HG03460 (cell line): Measurements from ENCODE around the gene MFAP5.
"Not testable (repeated sequence)": the region's sequence is repeated elsewhere in the genome, so short reads cannot be mapped to it uniquely, and the experiment has no call there.

Experiments used
- ATAC-seq: cut with Tn5 transposase; IDR thresholded peaks from one replicate; pipeline ENCODE4 v1.9.1; 2021; ENCODE audit not compliant: unreplicated experiment

The MFAP5 gene

DNA sequence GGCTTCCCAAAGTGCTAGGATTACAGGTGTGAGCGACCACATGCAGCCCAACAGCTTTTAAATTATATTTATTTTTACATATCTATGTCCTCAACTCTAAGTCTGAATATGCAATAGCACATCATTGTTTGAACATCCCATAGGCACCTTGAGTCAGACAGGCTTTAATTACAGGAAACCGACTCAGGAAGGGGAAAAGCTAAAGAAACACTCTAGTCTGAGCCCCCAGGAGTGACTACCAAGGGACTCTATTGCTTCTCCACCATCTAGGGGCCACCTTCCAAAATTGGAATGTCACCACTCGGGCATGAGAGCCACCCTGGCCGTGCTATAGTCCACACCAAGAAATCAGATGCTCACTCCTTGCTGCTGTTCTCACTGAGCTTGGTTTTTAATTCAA, 14.0 kb upstream of the MFAP5 start:
- no peak for ATAC-seq

DNA sequence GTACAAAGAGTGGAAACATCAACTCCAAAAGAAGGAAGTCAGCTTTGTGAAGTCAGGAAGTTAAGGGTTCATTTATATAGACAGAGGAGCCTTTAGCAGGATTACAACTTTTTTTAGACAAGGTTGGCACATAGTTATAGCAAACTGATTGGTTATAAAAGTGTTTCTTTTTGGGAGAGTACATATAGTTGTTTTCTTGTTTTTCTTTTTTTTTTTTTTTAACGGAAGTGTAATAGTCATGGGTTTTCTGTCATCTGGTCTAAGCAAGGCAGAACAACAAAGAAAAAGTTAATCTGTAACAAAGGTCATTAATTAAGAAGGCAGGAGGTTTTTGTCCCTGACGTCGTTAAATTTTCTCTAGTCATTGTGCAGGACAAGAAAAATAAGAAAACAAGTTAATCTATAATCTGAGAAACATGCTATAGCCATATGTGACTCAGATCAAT, 13.0 kb upstream of the MFAP5 start:
- peak; percentile 60 for ATAC-seq

DNA sequence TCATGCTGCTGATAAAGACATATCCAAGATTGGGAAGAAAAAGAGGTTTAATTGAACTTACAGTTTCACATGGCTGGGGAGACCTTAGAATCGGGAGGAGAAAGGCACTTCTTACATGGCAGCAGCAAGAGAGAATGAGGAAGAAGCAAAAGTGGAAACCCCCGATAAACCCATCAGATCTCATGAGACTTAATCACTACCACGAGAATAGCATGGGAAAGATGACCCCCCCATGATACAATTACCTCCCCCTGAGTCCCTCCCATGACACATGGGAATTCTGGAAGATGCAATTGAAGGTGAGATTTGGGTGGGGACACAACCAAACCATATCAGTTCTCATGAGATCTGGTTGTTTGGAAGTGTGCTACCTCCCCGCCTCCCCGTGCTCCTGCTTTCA, 9.8 kb upstream of the MFAP5 start:
- ATAC-seq: no peak

DNA sequence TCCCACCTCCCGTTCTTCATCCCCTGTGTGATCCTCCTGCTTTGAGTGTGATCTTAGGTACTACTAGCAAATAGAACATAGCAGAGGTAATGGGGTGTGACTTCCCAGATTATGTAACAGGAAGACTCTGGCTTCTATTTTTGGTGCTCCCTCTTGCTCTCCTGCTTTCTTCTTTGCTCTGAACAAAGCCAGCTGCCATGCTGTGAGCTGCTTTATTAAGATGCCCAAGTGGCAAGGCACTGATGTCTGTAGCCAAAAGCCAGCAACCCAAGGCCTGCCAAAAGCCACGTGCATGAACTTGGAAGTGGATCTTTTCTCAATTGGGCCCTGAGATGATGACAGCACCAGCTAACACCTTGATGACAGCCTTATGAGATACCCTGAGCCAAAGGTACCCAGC, 5.8 kb upstream of the MFAP5 start:
- ATAC-seq: no peak

DNA sequence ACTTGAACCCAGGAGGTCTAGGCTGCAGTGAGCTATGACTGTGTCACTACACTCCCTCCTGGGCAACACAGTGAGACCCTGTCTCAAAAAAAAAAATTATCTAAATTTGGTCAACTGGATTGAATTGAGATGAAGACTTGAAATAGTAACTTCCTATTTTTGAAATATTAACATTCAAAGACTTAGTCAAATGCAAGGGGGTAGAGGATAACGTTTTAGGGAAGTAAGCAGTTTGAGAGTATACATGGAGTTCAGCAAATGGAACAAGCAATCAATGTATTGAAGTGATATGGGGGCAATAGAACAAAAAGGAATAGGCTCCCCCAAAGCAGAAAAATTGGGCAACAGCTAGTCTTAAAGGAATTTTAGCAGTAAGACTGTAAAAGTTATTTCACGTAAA, 4.6 kb upstream of the MFAP5 start:
- no peak for ATAC-seq

DNA sequence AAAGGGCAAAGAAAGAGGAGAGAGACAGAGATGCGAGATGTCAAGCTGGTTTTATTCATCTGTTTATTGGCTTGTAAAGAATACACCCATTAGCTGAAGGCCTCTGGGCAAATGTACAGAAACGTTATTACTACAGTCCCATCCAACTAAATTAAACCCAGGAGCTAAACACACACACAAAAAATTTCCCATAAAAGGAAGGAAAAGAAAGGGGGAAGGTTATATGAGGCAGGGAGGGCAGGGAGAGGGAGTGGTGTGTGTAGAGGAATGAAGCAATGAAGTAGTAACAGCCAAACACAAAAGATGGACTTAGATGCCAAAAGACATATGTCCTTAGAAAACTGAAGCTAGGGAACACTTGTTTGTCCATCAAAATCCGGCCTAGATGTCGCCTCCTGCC, 3.1 kb upstream of the MFAP5 start:
- no peak for ATAC-seq

DNA sequence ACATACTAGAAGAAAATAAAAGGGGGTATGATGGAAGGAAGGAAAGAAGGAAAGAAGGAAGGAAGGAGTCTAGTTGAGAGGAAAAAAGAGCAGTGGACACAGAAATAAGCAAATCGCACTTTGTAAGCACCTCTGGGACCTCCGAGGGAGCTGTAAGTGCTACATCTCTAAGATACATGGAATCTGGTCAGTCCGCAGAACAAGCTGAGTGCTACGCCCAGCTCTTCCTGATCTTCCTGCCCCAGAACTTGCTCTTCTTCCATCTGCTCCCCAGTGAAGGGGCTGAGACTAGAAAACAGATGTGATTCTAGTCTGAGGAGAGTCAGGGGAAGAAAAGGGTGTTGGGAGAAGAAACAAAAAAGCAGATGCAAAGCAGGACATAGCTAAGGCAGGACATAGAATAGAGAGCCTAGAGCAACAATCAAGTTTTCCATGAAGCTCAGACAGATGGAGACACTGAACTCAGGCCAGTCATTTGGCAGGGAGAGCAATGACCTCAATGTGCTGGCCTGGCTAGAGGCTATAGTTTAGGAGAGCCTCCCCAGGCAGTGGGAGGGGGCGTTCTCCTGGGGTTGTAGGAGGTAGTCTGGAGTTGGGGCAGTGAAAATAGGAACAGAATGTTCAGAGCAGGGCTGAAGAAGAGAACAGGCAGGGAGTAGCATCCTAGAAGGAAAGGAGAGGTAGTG, 1.7 kb upstream of the MFAP5 start:
- ATAC-seq: no peak

DNA sequence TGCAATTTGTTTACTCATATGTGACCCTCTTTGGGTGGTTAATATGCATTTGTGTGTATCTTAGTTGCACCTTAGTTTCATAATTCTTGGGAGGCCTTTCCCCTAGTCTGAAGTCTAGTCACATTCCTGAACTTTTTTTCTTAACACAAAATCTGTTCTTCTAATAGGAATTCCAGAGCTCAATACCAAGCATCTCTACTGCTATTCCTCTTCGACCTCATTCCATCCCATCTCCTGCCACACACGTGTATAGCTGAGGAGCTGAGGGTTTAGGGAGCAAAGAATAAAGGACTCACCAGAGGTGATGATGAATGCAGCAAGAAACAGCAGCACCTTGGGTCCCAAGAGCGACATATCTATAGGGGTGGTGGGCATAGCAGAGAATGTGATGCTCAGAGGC, 875 bp downstream of the MFAP5 start:
- ATAC-seq: no peak

DNA sequence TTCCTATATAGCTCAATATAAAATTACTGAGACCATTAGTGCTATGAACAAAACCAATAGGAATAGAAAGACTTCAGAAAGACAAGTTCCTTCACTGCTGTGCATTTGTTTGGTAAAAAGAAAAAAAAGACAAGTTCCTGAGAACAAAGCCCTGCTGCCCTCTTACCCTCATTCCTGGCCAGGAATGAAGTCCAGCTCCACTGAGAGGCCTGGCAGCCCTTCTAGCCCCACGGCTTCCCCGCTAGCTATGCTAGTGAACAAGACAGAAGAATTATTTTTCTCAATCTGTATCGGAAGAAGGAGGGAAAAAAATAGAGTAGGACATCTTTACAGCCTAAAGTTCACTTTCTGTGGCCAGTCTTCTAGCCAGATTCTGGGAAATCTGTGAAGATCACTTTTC, 1.6 kb downstream of the MFAP5 start:
- no peak for ATAC-seq

DNA sequence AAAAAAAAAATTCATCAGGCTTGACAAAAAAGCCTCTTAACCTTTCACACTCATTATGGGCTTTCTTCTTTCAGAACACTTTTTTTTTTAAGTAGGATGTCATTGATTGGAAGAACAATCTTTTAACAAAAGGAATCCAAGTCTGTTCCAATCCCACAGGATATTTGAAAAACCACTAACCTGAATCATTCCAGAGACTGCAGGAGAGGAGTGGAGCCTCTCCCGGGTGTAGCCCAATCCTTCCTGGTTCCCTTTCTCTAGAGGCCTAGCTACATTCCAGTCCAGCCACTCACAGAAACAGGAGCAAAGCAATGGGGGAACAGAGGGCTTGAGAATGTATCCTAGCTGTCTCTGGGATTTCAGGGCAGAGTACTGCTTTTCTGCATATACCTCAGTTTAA, 4.3 kb downstream of the MFAP5 start:
- no peak for ATAC-seq

DNA sequence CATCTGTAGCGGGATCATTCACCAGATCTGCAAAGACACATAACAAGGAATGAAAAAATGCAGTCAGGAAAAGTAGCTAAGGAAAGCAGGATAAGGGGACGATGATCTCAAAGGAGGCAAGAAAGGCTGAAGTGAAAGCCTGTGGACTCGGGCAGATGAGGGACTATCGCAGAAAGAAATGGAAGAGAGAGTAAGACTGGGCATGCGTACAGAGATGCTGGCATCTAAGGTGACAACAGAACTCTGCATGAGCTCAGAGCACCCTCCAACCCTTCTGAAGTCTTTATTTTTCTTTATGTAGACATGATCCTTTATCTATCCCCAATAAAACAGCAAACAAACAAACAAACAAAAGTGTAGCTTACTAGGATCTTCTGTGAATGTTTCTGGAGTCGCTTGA, 7.2 kb downstream of the MFAP5 start:
- ATAC-seq: no peak

DNA sequence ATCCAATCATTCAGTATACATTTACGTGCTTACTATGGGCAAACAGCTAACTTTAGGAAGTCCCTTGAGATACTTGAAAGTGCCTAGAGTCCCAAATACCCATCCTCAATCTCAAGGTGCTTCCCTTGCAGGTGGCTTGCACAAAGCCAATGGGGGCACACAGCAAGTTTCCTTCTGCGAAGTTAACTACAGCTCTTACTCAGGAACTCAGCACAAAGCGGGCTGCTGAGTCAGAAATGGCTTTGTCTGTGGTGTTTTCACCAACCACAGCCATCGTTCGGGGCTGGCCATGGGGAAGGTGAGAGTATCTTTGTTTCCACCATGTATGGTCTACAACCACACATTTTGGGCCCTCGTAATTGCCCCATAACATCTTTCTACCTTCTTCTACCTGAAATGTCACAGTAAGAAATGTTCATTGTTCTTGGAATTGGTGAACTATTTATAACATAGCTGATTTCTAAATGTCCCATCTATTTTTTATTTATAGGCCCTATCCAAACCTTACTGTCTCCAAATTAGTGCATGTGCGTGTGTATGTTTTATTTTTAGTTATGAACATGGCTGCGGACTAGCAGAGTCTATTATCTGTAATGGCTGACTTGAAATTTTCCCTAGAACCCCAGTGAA, 13.9 kb downstream of the MFAP5 start:
- peak; percentile 69 for ATAC-seq

DNA sequence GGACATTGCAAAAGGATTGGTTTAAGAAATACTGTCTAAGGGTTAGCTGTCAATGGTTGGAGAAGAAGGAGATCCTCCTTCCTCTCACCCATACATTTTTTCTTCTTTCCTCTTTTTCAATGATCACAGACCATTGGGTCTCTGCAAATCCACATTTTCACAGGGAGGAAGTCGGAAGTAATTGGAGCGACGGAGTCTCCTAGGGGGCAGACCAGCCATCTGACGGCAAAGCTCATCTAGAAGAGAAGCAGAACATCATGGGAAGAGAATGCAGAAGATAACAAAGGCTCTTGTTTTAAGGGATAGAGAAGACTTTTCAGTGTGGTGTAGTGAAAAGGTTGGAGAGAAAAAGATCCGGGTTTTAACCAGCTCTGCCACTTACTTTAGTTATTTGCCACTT, 14.7 kb downstream of the MFAP5 start:
- ATAC-seq: no peak

DNA sequence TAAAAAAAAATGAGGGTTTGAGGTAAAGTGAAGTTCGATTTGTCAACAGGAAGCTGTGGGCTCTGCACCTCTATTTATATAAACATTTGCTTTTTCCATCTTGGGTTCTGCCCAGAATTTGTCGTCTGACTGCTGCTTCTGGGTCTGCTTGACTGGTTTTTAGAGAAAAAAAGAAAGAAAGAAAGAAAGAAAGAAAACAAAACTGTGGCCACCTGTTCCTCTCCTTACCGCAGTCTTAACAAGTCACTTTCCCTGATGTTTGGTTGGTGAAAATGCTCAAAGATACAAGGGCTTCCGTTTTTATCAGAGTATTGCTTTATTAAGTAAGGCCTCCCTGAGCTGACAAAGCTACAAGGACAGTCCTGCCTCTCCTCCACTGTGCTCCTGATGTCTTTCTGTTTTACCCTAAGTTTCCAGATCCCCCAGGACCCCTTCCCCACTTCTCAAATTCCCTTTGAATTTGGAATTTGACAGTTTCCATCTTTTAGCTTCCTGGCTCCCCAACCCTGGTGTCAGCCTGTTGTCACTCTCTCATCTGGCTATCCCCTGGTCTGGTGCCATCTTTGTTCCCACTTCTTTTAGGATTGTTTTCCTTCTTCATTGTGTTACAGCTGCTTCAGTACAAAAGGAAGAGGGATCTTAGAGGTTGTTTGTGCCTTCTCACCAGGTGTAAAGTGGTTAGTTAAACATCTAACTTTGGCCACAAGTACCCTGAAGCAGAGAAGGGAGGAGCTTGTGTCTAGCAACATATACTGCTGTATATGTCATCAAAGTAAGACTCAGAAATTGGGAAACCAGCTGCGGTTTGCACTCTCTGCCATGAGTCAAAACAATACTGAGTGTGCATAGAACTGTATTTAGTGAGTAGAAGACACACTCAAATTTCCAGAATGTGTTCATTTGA, 18.0 kb downstream of the MFAP5 start:
- ATAC-seq: peak; percentile 72

DNA sequence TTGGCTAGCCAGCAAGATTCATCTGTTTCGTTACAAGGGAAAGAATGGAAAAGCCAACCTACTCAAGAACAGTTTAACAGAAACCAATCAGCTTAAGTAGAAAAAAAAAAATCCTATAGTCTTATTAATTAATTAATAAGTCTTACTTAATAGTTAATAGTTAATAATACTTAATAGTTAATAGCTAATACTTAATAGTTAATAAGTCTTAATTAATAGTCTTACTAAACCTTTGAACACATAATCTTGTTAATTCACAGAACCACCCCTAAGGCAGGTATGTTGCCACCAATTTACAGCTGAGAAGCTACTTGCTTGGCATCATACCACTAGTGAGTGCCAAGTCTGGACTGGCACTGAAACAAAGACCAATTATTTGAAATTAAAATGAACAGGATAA, 19.9 kb downstream of the MFAP5 start:
- ATAC-seq: no peak

DNA sequence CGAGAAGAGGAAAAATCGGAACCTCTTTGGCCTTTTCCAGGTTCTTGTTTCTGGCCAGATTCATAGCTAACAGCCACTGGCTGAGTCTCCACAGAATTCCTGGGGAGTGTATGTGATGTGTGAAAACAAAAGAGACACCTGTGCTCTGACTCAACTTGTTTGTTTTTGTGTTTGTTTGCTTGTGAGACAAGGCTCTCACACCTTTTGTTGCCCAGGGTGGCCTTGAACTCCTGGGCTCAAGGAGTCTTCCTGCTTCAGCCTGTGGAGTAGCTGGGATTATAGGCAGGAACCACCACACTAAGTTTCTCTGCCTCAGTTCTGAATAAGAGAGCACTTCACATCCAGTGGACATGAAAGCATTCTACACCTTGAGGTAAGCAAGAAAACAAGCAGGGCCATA, 22.7 kb downstream of the MFAP5 start:
- ATAC-seq: no peak

DNA sequence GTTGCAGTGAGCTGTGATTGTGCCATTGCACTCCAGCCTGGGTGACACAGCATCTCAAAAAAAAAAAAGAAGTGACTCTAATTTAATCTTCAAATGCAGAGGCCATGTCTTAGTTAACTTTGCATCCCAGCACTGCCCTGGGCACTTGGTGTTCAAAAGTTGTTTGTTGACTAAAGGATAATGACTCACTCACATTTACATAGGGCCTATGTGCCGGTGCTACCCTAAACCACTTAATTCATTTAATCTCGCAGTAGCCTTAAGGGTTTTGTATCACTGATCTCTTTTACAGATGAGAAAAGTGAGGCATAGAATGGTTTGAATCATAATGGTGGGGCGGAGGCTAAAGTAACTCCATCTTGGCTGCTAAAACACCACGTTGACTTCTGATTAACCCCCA, 23.7 kb downstream of the MFAP5 start:
- no peak for ATAC-seq

DNA sequence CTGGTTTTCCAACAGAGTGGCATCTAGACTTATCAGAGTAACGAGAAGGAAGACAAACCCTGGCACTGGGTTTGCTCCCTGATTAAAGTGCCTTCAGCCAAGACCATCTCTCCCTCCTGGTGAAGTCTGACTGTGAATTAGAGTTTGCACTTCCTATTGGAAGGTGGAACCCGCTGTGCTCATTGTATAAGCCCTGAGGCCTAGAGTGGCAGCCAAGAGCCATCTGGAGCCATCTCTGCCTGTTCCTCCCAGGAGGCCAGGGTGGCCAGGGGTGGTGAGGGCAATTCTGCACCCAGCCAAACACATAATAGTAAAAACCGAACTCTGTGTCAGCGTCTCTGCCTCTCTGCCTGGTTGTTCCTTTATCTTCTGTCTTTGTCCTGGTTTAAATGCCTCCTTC, 25.0 kb downstream of the MFAP5 start:
- no peak for ATAC-seq

DNA sequence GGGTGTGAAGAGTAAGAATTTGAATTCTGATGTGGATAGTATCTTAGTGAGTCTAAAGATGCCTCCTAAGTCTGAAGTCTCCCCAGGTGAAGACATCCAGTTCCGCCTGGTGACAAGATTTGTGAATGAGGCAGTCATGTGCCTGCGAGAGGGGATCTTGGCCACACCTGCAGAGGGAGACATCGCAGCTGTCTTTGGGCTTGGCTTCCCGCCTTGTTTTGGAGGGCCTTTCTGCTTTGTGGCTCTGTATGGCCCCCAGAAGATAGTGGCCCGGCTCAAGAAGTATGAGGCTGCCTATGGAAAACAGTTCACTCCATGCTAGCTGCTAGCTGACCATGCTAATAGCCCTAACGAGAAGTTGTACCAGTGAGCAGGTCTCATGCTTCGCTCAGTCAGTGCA, 25.4 kb downstream of the MFAP5 start:
- ATAC-seq: no peak

DNA sequence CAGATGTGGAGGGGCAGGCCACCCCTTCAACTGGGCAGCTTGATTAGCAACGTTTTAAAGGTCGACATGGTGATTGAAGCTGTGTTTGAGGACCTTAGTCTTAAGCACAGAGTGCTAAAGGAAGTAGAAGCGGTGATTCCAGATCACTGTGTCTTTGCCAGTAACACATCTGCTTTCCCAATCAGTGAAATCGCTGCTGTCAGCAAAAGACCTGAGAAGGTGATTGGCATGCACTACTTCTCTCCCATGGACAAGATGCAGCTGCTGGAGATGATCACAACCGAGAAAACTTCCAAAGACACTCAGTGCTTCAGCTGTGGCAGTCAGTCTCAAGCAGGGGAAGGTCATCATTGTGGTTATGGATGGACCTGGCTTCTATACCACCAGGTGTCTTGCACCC, 26.0 kb downstream of the MFAP5 start:
- ATAC-seq: no peak

DNA sequence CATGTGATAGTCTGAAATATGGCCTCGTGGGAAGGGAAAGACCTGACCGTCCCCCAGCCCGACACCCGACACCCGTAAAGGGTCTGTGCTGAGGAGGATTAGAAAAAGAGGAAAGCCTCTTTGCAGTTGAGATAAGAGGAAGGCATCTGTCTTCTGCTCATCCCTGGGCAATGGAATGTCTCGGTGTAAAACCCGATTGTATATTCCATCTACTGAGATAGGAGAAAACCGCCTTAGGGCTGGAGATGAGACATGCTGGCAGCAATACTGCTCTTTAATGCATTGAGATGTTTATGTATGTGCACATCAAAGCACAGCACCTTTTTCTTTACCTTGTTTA, 26.6 kb downstream of the MFAP5 start:
- not testable (repeated sequence) for ATAC-seq

DNA sequence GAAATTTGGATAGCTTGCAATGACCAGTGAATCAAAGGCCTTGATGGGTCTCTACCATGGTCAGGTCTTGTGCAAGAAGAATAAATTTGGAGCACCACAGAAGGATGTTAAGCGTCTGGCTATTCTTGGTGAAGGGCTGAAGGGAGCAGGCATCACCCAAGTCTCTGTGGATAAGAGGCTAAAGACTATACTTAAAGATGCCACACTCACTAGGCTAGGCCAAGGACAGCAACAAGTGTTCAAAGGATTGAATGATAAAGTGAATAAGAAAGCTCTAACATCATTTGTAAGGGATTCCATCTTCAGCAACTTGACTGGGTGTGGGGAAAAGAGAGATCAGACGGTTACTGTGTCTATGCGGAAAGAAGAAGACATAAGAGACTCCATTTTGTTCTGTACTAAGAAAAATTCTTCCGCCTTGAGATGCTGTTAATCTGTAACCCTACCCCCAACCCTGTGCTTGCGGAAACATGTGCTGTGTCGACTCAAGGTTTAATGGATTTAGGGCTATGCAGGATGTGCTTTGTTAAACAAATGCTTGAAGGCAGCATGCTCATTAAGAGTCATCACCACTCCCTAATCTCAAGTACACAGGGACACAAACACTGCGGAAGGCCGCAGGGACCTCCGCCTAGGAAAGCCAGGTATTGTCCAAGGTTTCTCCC, 27.2 kb downstream of the MFAP5 start:
- not testable (repeated sequence) for ATAC-seq
